GM18498 (cell line): ENCODE data around the gene WDR26.
"Not testable (repeated sequence)": the region's sequence is repeated elsewhere in the genome, so short reads cannot be mapped to it uniquely, and the experiment has no call there.

ENCODE experiments used
- ATAC-seq: cut with Tn5 transposase; IDR thresholded peaks from one replicate; pipeline ENCODE4 v1.9.1; 2021; ENCODE audit warnings: mild to moderate bottlenecking, moderate library complexity; ENCODE audit not compliant: unreplicated experiment

Gene WDR26

GRCh38 chr1:224435318-224435763 lies 744 bp upstream of the WDR26 start:
- peak; percentile 13 for ATAC-seq

- peak; percentile 16 for ATAC-seq
Measured at GRCh38 chr1:224433701-224434672, 610 bp downstream of the WDR26 start.

- ATAC-seq = no peak
Measured at GRCh38 chr1:224433041-224433691, 1.4 kb downstream of the WDR26 start.

GRCh38 chr1:224432672-224433040 lies 1.9 kb downstream of the WDR26 start:
- ATAC-seq = no peak

GRCh38 chr1:224432146-224432545 lies 2.5 kb downstream of the WDR26 start:
- ATAC-seq = no peak

GRCh38 chr1:224431726-224432125 lies 2.9 kb downstream of the WDR26 start:
- no peak for ATAC-seq

- ATAC-seq = peak; percentile 37
Measured at GRCh38 chr1:224430511-224431113, 4.0 kb downstream of the WDR26 start.

- no peak for ATAC-seq
Measured at GRCh38 chr1:224429616-224430326, 4.8 kb downstream of the WDR26 start.

- not testable (repeated sequence) for ATAC-seq
Measured at GRCh38 chr1:224428713-224429112, 5.9 kb downstream of the WDR26 start.

GRCh38 chr1:224427346-224427745 lies 7.3 kb downstream of the WDR26 start:
- ATAC-seq = no peak

- not testable (repeated sequence) for ATAC-seq
Measured at GRCh38 chr1:224426869-224427268, 7.7 kb downstream of the WDR26 start.

GRCh38 chr1:224425279-224425884 lies 9.2 kb downstream of the WDR26 start:
- no peak for ATAC-seq

GRCh38 chr1:224420106-224420505 lies 14.5 kb downstream of the WDR26 start:
- ATAC-seq = no peak

GRCh38 chr1:224411766-224412165 lies 22.8 kb downstream of the WDR26 start:
- ATAC-seq = no peak

GRCh38 chr1:224408294-224408590 lies 26.4 kb downstream of the WDR26 start:
- ATAC-seq = no peak

GRCh38 chr1:224407571-224408293 lies 26.9 kb downstream of the WDR26 start:
- no peak for ATAC-seq

GRCh38 chr1:224406216-224406615 lies 28.4 kb downstream of the WDR26 start:
- ATAC-seq = no peak

- no peak for ATAC-seq
Measured at GRCh38 chr1:224405604-224405970, 29.0 kb downstream of the WDR26 start.

- ATAC-seq = no peak
Measured at GRCh38 chr1:224404916-224405603, 29.5 kb downstream of the WDR26 start.
